Measurements from ENCODE around the gene CENPS. TPM values are rescaled to one million over a fixed set of nuclear protein-coding genes. Genes with fewer than 3 reads are reported as not detected.

CENPS gene
- polyA plus RNA-seq, 2 of the 4 experiments (the other 2 are of a cell fraction): 25.7 to 27.3 TPM

DNA sequence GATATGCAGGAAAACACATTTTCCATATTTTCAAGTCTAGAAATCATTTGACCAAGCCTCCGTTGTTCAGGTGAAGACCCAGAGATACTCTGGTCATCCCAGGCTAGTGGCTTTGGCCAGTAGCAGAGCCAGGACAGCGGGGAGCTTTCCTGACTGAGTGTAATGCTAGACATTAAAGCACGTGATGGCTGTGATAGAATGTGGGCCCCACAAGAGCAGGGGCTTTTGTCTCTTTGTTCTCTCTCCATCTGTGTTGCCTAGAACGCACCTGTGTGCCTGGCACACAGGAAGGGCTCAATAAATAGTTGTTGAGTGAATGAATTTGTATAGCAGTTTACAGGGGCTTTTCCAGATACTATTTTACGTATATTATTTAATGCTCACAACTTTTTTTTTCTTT, 10.6 kb downstream of the CENPS start:
- no peak for DNase-seq (ENCODE audit: low read depth in 1 of 2, low spot score in 1 of 2)
- CTCF ChIA-PET: interaction anchor here (5.6 kb wide), 1 partner anchor 10 kb away, joined by 25 read pairs; the partner anchor contains the start of gene CENPS
- Histone ChIP-seq H3K4me3 (no peak overlapping the region), H3K27ac (no peak overlapping the region), H3K4me1 (no peaks in the 10 kb centered on the region), H3K9me3 (no peaks in the 10 kb centered on the region), H3K4me2 (no peak overlapping the region)
- FAIRE-seq: no peak
- TF ChIP-seq, protein P1, sequence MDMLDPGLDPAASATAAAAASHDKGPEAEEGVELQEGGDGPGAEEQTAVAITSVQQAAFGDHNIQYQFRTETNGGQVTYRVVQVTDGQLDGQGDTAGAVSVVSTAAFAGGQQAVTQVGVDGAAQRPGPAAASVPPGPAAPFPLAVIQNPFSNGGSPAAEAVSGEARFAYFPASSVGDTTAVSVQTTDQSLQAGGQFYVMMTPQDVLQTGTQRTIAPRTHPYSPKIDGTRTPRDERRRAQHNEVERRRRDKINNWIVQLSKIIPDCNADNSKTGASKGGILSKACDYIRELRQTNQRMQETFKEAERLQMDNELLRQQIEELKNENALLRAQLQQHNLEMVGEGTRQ (IDR thresholded peaks at IDR 0.05): no peak
- TF ChIP-seq ESRRA (IDR thresholded peaks at IDR 0.05; ENCODE audit: borderline replicate concordance, low read length): no peak
- TF ChIP-seq, protein P2, sequence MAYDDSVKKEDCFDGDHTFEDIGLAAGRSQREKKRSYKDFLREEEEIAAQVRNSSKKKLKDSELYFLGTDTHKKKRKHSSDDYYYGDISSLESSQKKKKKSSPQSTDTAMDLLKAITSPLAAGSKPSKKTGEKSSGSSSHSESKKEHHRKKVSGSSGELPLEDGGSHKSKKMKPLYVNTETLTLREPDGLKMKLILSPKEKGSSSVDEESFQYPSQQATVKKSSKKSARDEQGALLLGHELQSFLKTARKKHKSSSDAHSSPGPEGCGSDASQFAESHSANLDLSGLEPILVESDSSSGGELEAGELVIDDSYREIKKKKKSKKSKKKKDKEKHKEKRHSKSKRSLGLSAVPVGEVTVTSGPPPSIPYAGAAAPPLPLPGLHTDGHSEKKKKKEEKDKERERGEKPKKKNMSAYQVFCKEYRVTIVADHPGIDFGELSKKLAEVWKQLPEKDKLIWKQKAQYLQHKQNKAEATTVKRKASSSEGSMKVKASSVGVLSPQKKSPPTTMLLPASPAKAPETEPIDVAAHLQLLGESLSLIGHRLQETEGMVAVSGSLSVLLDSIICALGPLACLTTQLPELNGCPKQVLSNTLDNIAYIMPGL (CRISPR knock-in tag; IDR thresholded peaks at IDR 0.05; ENCODE audit: borderline replicate concordance): no peak
- TF ChIP-seq CEBPB (IDR thresholded peaks at IDR 0.05): no peak
- TF ChIP-seq MAFK (IDR thresholded peaks at IDR 0.05; ENCODE audit: partially characterized antibody): no peak
- TF ChIP-seq JUNB (IDR thresholded peaks at IDR 0.05): no peak
- no peak for TF ChIP-seq ZC3H11A (IDR thresholded peaks at IDR 0.05)
- no peak for TF ChIP-seq POLR2AphosphoS2 (conservative IDR thresholded peaks at IDR 0.05; ENCODE audit: low read length)
- no peak for TF ChIP-seq POLR2A (IDR thresholded peaks at IDR 0.05; ENCODE audit: low read length)
- TF ChIP-seq, protein P3, sequence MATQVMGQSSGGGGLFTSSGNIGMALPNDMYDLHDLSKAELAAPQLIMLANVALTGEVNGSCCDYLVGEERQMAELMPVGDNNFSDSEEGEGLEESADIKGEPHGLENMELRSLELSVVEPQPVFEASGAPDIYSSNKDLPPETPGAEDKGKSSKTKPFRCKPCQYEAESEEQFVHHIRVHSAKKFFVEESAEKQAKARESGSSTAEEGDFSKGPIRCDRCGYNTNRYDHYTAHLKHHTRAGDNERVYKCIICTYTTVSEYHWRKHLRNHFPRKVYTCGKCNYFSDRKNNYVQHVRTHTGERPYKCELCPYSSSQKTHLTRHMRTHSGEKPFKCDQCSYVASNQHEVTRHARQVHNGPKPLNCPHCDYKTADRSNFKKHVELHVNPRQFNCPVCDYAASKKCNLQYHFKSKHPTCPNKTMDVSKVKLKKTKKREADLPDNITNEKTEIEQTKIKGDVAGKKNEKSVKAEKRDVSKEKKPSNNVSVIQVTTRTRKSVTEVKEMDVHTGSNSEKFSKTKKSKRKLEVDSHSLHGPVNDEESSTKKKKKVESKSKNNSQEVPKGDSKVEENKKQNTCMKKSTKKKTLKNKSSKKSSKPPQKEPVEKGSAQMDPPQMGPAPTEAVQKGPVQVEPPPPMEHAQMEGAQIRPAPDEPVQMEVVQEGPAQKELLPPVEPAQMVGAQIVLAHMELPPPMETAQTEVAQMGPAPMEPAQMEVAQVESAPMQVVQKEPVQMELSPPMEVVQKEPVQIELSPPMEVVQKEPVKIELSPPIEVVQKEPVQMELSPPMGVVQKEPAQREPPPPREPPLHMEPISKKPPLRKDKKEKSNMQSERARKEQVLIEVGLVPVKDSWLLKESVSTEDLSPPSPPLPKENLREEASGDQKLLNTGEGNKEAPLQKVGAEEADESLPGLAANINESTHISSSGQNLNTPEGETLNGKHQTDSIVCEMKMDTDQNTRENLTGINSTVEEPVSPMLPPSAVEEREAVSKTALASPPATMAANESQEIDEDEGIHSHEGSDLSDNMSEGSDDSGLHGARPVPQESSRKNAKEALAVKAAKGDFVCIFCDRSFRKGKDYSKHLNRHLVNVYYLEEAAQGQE (IDR thresholded peaks at IDR 0.05): no peak
- no peak for TF ChIP-seq MAZ (IDR thresholded peaks at IDR 0.05; ENCODE audit: borderline replicate concordance, low read depth, low read length)
- no peak for TF ChIP-seq CBX2 (IDR thresholded peaks at IDR 0.05; ENCODE audit: borderline replicate concordance, low read depth)
- no peak for TF ChIP-seq FOSB (CRISPR knock-in tag; IDR thresholded peaks at IDR 0.05)
- no peak for TF ChIP-seq EHMT2 (IDR thresholded peaks at IDR 0.05; ENCODE audit: low read depth)
- TF ChIP-seq BHLHE40 (IDR thresholded peaks at IDR 0.05; ENCODE audit: low read depth, low read length): no peak
- no peak for ATAC-seq
- WGBS (ENCODE audit: missing lambda C conversion rate): 100% methylated on average over 5 of the region's 5 CpGs
- POLR2A ChIA-PET: no interaction called here

- FAIRE-seq (no peak), DNase-seq (ENCODE audit: low read depth in 1 of 2, low spot score in 1 of 2) (no peak), ATAC-seq (no peak)
- TF ChIP-seq ZFP36 (IDR thresholded peaks at IDR 0.05; ENCODE audit: borderline replicate concordance, partially characterized antibody) (no peak), NPAS2 (CRISPR knock-in tag; IDR thresholded peaks at IDR 0.05; ENCODE audit: borderline replicate concordance) (no peak), NFE2L2 (conservative IDR thresholded peaks at IDR 0.05; ENCODE audit: low read length) (no peak), POLR2A (IDR thresholded peaks at IDR 0.05; ENCODE audit: low read length) (no peak), RNF2 (IDR thresholded peaks at IDR 0.05; ENCODE audit: borderline replicate concordance, low read depth) (no peak), ESRRA (IDR thresholded peaks at IDR 0.05; ENCODE audit: borderline replicate concordance, low read length) (no peak), CBX8 (IDR thresholded peaks at IDR 0.05) (no peak), RFX5 (IDR thresholded peaks at IDR 0.05) (no peak), FOSB (CRISPR knock-in tag; IDR thresholded peaks at IDR 0.05) (no peak), HDAC2 (IDR thresholded peaks at IDR 0.05) (no peak), SREBF2 (IDR thresholded peaks at IDR 0.05) (no peak), NR3C1 (IDR thresholded peaks at IDR 0.05) (no peak), SMC3 (IDR thresholded peaks at IDR 0.05) (no peak), MAFK (IDR thresholded peaks at IDR 0.05; ENCODE audit: partially characterized antibody) (no peak), ZC3H11A (IDR thresholded peaks at IDR 0.05) (no peak), KDM5A (IDR thresholded peaks at IDR 0.05) (no peak), BHLHE40 (IDR thresholded peaks at IDR 0.05; ENCODE audit: low read depth, low read length) (no peak)
- TF ChIP-seq, protein P4, sequence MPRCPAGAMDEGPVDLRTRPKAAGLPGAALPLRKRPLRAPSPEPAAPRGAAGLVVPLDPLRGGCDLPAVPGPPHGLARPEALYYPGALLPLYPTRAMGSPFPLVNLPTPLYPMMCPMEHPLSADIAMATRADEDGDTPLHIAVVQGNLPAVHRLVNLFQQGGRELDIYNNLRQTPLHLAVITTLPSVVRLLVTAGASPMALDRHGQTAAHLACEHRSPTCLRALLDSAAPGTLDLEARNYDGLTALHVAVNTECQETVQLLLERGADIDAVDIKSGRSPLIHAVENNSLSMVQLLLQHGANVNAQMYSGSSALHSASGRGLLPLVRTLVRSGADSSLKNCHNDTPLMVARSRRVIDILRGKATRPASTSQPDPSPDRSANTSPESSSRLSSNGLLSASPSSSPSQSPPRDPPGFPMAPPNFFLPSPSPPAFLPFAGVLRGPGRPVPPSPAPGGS (IDR thresholded peaks at IDR 0.05): no peak
- TF ChIP-seq, protein P5, sequence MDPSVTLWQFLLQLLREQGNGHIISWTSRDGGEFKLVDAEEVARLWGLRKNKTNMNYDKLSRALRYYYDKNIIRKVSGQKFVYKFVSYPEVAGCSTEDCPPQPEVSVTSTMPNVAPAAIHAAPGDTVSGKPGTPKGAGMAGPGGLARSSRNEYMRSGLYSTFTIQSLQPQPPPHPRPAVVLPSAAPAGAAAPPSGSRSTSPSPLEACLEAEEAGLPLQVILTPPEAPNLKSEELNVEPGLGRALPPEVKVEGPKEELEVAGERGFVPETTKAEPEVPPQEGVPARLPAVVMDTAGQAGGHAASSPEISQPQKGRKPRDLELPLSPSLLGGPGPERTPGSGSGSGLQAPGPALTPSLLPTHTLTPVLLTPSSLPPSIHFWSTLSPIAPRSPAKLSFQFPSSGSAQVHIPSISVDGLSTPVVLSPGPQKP (IDR thresholded peaks at IDR 0.05; ENCODE audit: low read depth, low read length): no peak
- TF ChIP-seq, protein P6, sequence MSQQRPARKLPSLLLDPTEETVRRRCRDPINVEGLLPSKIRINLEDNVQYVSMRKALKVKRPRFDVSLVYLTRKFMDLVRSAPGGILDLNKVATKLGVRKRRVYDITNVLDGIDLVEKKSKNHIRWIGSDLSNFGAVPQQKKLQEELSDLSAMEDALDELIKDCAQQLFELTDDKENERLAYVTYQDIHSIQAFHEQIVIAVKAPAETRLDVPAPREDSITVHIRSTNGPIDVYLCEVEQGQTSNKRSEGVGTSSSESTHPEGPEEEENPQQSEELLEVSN (IDR thresholded peaks at IDR 0.05; ENCODE audit: borderline replicate concordance, low read depth): no peak
- 92% methylated on average over 6 of the region's 6 CpGs for WGBS (ENCODE audit: missing lambda C conversion rate)
- ChIA-PET POLR2A (interaction anchor here (0.6 to 1.7 kb wide), 2 partner anchors 14 to 15 kb away, joined by 3 to 5 read pairs; no protein-coding TSS in a partner anchor), CTCF (interaction anchor here (1.0 to 5.6 kb wide), 3 partner anchors 14 to 67 kb away, joined by 3 to 25 read pairs (median 12); partner anchors contain the start of gene CENPS)
- no peaks in the 10 kb centered on the region for H3K4me1 ChIP-seq
- H3K9me3 ChIP-seq: no peaks in the 10 kb centered on the region
- H3K4me3 ChIP-seq: no peak overlapping the region
- H3K27ac ChIP-seq: no peak overlapping the region
- no peak overlapping the region for H3K4me2 ChIP-seq
Observed at GRCh38 chr1:10444248-10444647, 14.0 kb downstream of the CENPS start.

All from A549 (cell line).